Fibroblast of the aortic adventitia (primary cell): ENCODE measurements around the gene TP53INP2. TPM values are rescaled to one million over a fixed set of nuclear protein-coding genes. Genes with fewer than 3 reads are reported as not detected.
A peak's percentile ranks its signal among the peaks of the same experiment; 100 is the strongest.
"Not testable (repeated sequence)": the region's sequence is repeated elsewhere in the genome, so short reads cannot be mapped to it uniquely, and the experiment has no call there.

Source experiments
- DNase-seq: peaks from one replicate; pipeline ENCODE4 v3.0.0-alpha.2; 2010; ENCODE audit warnings: low read depth
- H3K4me3 ChIP-seq: 2 replicates; pipeline ENCODE4 v1.5.1; 2011; ENCODE audit warnings: low read depth, mild to moderate bottlenecking, control low read depth, low read length, moderate library complexity
- total RNA-seq: library from RNA; depleted of rRNA; stranded (reverse); fragments of >200 nt; gene quantifications from 2 replicates; pipeline ENCODE4 v1.2.3, GENCODE V29; 2012; ENCODE audit warnings: low replicate concordance
- TF ChIP-seq, protein P1 (sequence below): IDR thresholded peaks from 2 replicates; pipeline ENCODE4 v1.5.1; 2011; ENCODE audit warnings: mild to moderate bottlenecking, low read length, control low read depth, inconsistent platforms; ENCODE audit not compliant: insufficient read depth

Gene TP53INP2
- total RNA-seq, 1 donor: 2.5 TPM

DNA sequence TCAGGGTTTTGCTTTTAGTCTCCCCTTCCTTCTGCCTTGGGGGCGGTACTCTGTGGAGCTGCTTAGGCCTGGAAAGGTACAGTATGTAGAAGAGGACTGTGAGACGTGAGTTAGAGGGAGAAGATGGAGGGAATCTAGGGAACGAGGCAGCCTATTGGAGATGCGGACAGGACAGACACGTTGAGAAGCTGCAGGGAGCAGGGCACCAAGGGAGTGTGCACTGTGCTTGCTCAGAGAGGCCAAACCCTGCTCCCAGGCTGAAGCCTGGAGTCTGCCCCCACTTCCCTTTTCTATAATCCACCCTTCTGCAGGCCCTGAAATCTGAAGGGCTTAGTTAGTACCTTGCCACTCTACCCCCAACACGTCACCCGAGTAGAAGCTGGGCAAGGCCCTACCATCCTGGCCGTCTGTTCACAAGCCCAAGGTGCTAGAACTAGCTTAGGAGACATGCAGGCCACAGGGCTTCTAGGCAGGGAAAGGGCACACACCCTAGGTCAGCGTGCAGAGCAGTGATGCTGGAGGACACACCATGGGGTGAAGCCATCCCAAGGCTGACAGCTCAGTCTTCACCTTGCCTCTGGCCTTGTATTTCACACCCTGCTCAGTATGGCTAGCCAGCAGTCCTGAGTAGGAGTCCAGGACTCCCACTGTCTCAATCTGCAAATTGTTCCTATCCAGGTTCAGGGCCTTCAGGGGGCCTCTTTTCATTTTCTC lies 6.9 kb downstream of the TP53INP2 start:
- no peak for DNase-seq
- no peak overlapping the region for H3K4me3 ChIP-seq
- TF ChIP-seq, protein P1, sequence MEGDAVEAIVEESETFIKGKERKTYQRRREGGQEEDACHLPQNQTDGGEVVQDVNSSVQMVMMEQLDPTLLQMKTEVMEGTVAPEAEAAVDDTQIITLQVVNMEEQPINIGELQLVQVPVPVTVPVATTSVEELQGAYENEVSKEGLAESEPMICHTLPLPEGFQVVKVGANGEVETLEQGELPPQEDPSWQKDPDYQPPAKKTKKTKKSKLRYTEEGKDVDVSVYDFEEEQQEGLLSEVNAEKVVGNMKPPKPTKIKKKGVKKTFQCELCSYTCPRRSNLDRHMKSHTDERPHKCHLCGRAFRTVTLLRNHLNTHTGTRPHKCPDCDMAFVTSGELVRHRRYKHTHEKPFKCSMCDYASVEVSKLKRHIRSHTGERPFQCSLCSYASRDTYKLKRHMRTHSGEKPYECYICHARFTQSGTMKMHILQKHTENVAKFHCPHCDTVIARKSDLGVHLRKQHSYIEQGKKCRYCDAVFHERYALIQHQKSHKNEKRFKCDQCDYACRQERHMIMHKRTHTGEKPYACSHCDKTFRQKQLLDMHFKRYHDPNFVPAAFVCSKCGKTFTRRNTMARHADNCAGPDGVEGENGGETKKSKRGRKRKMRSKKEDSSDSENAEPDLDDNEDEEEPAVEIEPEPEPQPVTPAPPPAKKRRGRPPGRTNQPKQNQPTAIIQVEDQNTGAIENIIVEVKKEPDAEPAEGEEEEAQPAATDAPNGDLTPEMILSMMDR: no peak

GRCh38 chr20:34711813-34712430 lies 7.8 kb downstream of the TP53INP2 start:
- DNase-seq: no peak
- TF ChIP-seq, protein P1: no peak

GRCh38 chr20:34712525-34713192 lies 8.5 kb downstream of the TP53INP2 start:
- no peak for DNase-seq
- H3K4me3 ChIP-seq: no peak overlapping the region
- TF ChIP-seq, protein P1: no peak

More at GRCh38 chr20:34711813-34712430, 7.8 kb downstream of the TP53INP2 start:
- no peak overlapping the region for H3K4me3 ChIP-seq

DNA sequence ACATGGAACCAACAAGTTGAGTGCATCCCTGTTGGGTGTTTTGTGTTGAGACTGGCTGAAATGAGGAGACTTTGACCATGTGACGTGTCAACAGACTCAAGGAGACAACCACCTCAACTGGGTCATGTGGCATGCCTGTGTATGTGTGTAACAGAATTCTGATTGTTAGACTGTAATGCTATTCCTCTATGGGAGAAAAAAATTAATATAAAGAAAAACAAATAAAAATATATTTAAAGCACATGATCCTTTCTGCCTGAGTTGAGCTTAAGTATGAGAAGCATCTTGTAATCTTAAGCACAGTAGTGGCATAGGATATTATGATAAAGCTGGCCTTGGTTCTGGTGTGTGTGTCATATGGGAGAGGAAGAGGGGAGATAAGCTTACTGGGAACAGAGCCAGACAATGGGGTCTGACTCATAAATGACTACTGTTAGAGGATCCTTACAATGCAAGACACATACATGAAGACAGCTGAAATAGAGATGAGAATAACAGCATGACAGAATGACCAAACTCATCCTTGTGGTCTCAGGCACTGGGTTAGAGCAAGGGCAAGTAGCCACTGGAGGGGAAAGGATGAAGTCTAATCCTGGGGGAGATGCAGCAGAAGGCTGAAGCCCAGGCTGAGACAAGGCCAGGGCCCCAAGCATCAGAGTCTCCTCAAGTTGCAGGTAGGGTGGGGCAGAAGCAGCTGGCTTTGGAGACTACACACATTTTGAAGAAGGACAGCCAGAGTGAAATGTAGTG lies 9.2 kb downstream of the TP53INP2 start:
- TF ChIP-seq, protein P1: no peak
- peak; percentile 99 for DNase-seq
- H3K4me3 ChIP-seq: no peak overlapping the region

DNA sequence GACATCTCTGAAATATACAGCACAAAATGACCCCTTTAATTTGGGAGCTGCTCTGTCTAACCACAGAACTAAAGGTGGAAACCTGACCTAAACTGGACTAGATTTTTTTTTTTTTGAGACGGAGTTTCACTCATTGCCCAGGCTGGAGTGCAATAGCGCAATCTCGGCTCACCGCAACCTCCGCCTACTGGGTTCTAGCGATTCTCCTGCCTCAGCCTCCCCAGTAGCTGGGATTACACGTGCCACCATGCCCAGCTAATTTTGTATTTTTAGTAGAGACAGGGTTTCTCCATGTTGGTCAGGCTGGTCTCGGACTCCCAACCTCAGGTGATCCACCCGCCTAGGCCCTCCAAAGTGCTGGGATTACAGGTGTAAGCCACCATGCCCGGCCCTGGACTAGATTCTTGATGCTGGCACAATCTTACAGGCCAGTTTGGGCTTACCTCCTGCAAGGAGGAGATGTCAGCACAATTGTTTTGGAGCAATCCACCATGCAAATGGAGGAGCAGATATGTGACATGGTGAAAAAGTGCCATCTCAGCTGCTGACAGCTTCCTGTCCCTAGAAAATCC lies 9.9 kb downstream of the TP53INP2 start:
- H3K4me3 ChIP-seq, DNase-seq: not testable (repeated sequence)

- no peak overlapping the region for H3K4me3 ChIP-seq
- TF ChIP-seq, protein P1: no peak
- DNase-seq: no peak
Measured at GRCh38 chr20:34715384-34715783, 11.2 kb downstream of the TP53INP2 start.

DNA sequence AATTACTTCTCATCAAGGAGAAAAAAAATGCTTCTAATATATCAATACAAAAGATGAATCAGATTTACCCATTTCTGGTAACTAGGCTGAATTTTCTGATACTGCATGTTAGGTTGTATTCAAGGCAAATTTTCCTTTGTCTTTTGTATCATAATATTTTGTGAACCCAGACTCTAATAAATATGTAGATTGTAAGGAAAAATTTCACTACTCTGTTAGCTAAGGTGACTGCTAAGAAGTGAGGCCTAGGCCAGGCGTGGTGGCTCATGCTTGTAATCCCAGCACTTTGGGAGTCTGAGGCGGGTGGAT lies 12.7 kb downstream of the TP53INP2 start:
- no peak for DNase-seq
- TF ChIP-seq, protein P1: no peak
- no peak overlapping the region for H3K4me3 ChIP-seq
